GM19025 (cell line): ENCODE measurements around the gene CAMTA1.
"Not testable (repeated sequence)": the region's sequence is repeated elsewhere in the genome, so short reads cannot be mapped to it uniquely, and the experiment has no call there.

ENCODE experiments used
- ATAC-seq: cut with Tn5 transposase; IDR thresholded peaks from one replicate; pipeline ENCODE4 v1.9.1; 2021; ENCODE audit warnings: mild to moderate bottlenecking, low read depth, moderate library complexity; ENCODE audit not compliant: unreplicated experiment

CAMTA1 gene

DNA sequence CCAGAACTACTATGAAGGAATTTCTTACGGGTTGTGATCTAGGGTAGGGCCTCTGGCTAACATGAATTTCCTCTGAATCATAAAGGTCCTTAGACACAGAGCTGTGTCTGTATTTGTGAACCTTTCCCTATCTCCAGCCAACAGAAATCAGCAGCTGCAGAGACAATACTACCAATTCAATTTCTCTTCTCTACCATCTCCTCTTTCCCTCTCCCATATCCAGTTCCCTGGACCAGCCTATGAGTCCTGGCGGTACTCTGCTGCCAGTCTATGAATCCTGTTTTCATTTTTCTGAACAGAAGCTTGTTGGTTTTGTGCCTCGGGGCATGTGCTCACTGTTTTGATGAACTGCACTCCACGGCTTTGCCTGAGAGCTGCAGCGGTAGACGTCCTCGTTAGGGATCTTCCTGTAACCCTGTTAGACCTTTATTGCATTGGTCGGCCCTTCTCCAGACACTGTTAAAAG is 527.9 kb downstream of the CAMTA1 start:
- no peak for ATAC-seq

GRCh38 chr1:7313826-7314225 is 528.6 kb downstream of the CAMTA1 start:
- no peak for ATAC-seq

GRCh38 chr1:7315316-7315715 is 530.1 kb downstream of the CAMTA1 start:
- ATAC-seq, result no peak

DNA sequence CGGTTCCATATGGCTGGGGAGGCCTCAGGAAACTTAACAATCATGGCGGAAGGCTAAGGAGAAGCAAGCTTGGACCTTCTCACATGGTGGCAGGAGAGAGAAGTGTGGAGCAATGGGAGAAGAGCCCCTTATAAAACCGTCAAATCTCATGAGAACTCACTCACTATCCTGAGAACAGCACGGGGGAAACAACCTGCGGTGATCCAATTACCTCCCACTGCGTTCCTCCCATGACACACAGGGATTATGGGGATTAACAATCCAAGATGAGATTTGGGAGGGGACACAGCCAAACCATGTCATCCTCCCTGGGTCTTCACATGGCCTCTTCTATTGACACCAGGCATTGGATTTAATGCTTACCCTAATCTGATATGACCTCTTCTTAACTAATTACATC is 530.7 kb downstream of the CAMTA1 start:
- ATAC-seq, result no peak

DNA sequence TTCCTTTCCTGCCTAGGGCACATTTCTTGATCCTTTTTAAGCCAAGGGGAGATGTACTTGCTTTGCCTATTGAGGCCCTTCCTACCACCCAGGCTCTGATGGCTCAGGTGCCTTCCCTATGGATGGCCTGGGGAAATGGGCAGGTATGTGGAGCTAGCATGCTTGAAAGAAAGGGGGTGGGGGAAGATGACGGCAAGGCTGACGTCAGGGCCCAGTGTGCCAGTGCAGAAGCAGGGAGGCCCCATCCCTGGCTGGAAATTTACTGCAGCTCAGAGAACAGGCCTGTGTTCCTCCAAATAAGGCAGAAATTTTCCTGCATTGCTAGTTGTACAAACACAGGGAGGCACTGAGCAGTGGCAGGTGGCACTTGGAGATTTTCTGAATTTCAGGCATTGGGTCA is 532.6 kb downstream of the CAMTA1 start:
- no peak for ATAC-seq

- no peak for ATAC-seq
Observed at GRCh38 chr1:7319196-7319595, 533.9 kb downstream of the CAMTA1 start.

GRCh38 chr1:7320661-7321060 is 535.4 kb downstream of the CAMTA1 start:
- ATAC-seq, result no peak

DNA sequence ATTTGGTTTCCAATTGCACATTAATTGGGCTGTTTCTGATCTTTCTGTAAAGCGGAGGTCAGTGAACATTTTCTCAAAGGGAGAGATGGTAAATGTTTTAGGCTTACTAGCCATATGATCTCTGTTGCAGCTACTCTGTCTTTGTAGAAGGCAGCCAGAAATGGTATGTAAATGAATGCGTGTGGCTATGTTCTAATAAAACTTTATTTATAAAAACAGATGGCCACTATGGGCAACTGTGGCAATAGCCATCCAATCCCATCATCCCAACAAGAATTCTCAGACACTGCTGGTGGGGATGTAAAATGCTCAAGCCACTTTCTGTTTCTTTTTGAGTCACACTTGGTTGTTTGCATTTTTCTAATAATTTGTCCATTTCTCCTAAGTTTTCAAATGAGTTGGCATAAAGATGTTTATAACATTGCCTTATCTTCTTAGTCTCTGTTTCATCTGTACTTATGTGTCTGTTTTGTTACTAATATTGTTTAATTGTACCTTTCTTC is 537.1 kb downstream of the CAMTA1 start:
- ATAC-seq, result no peak

DNA sequence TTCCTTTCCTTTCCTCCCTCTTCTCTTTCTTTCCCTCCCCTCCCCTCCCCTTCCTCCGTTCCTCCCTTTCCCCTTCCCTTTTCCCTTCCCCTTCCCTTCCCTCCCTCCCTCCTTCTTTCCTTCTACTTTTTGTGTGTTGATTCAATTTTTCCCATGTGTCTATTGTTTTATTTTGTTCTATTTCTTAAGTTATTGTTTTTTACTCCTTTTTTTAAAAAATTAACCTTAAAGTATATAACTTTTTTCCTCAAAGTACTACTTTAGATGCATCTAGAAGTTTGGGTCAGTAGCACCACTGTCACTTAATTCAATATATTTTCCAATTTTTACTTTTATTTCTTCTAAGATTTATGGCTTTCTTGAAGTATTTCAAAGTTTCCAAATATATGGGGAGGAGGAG is 537.7 kb downstream of the CAMTA1 start:
- no peak for ATAC-seq

DNA sequence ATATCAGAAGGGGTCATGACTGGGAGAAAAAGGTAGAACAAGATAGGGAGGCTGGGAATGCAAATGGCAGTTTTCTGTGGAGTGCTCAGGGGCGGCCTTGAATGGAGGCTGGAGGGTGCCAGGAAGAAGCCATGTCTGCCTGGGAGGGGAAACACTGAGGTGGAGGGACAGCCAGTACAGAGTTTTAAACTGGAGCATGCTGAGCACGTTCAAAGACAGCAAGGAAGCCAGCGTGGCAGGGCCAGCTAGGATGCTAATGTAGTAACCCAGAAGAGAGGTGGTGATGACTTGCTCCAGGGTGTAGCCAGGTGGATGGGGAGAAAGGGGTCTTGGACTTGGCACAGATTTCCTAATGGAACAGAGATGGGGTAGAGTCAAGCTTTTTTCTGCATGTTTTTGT is 540.0 kb downstream of the CAMTA1 start:
- no peak for ATAC-seq

- no peak for ATAC-seq
Observed at GRCh38 chr1:7326366-7326765, 541.1 kb downstream of the CAMTA1 start.

- no peak for ATAC-seq
Observed at GRCh38 chr1:7327849-7328248, 542.6 kb downstream of the CAMTA1 start.

DNA sequence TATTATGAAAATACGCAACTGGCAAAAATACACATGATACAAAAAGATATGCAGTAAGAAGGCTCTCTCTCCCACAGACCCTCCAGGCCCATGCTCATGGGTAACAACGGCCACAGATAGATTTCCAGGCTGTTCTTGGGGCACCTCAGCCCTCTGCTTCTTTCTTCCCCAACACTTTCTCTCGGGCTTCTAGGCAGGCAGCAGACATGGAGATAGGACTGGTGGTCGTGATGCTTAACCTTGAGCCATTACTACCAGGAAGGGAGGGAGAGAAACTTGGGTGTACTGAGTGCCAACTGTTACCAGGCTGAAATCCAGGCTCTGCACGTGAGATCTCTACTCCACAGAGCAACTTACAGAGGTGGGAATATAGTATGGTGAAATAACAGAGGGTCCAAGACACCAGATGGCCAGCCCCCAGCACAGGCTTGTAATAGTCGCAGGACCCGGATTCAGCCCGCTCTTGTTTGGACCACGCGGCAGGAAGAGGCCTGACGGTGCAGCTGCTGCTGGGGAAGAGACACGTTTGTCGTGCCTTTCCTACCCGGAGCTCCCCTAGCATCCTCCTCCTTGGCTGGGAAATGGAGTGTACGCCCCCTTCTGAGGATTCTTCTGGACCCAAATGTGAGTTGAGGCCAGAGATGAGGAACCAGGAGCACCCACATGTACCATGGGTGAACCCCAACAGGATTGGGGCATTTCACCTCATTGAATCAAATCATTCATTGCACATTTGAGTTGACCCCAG is 544.8 kb downstream of the CAMTA1 start:
- no peak for ATAC-seq

DNA sequence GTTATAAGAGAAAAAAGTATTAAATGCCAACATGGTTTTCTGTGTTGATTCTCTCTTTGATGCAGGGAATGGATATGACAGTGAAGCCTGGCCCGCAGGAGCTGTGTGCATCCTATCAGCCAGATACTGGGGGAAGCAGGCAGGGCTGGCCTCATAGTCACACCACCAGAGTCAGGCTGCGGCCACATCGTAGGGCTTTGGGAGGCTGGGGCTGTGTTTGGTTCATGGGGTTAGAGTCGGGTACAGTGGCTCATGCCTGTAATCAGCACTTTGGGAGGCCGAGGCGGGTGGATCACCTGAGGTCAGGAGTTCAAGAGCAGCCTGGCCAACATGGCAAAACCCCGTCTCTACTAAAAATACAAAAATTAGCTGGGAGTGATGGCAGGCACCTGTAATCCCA is 545.5 kb downstream of the CAMTA1 start:
- not testable (repeated sequence) for ATAC-seq

DNA sequence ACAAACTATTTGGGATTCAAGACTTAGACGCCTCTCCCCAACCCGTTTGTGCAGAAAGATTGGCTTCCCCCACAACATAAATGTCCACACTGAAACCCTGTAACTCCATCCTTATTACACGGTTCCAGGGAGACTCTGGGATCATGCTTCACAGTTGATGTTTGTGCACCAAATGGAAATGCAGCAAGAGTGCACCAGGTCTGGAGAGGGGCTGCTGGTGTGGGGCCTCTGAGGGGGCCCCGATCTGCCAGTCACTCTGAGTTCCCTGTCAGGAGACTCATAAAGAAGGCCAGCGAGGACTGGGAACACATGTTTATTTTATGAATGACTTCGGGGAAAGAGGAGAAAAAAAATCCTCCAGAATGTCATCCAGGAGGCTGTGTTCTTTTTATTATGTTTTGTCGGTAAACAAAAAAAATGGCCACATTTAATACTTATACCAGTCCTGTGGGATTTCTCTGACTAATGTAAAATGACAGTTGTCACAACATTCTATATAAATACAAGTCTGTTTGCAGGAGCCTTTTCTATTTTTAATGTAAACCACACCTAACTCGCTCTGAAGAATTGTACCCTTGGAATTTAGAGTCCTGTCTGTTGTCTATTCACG is 546.8 kb downstream of the CAMTA1 start:
- ATAC-seq, result no peak

GRCh38 chr1:7333094-7333493 is 547.8 kb downstream of the CAMTA1 start:
- ATAC-seq, result no peak

DNA sequence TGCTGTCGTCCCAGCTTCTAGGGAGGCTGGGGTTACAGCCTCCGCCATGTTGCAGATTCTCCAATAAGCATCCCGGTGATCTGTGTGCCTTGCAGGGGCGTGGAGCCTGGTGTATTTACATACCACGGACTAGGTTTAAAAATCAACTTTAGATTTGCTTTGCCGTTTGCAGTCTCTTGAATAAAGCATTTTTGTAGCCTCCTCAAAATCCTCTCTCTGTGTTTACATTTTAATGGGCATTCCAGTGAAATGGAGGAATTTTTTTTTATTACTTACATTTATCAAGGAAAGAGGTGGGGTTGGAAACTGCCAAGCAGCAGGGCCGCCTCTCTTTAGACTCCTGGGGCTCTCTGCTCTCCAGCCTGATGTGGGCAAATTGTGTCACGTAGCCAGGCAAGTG is 548.4 kb downstream of the CAMTA1 start:
- no peak for ATAC-seq

DNA sequence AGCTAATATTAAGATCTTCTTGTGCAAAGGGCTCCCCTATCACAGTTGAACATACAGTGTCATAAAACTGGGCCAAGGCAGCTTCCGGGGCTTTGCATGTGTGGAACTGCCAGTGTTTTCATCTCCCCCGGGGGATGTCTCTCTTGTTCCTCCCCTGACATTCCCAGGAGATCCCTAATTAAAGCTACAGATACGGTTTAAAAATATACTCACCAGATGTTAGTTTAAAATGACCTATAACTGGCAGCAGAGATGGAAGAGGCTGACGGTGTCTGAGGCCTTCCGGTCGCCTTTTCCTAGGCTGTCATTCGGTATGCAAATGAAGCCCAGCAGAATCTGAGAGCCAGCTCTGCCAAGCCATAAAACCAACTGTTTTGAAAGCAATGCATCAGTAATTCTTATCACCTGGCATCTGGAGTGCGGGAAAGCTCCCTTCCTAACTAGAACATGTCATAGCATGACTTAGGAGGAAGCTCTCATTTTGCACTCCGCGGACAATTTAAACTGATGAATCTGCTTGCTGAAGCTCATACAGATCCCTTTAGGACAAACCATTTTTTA is 549.3 kb downstream of the CAMTA1 start:
- no peak for ATAC-seq

DNA sequence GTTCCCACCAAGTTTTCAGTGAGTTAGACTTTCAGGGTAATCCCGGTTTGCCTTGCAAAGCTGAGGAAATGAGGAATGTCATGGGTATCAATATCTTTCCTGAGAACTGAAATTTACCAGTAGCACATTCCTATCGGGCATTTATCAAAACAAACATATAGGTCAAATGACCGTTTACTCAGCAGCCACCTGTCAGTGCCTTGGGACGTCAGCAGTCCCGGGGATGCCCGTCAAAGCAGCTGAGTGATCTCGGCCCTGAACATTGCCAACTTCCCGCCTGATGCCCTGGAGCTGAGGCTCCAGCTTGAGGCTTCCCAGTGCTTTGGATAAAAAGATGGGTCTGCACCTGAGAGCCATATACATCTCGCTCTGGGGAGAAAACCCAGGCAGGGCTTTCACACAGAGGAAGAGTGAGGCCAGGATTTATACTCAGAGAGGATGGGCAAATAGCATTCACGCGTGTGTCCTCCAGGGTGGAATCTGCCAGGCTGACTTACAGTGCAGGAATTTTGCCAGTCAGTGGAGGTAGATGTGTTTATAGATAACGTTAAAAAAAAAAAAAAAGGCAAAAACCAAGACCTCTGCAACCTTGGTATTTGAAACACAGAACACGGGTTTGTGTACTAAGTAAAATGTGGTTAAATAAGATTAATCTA is 550.1 kb downstream of the CAMTA1 start:
- ATAC-seq, result no peak

- no peak for ATAC-seq
Observed at GRCh38 chr1:7338439-7338838, 553.2 kb downstream of the CAMTA1 start.

DNA sequence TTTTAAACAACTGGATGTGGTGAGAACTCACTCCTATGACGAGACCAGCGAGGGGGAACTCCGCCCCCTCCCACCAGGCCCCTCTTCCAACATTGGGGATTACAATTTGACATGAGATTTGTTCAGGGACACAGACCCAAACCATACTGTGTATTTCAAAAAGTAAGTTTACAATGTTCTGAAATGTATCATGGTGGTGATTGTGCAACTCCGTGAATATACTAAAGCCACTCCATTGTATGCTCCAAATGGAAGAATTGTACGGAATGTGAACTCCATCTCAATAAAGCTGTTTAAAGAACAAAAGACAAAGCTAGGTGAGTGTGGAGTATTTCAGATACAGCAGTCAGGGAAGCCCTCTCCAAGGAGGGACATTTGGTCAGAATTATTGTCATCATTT is 553.8 kb downstream of the CAMTA1 start:
- no peak for ATAC-seq
